Measurements from ENCODE around the gene ALG9.
A peak's percentile ranks its signal among the peaks of the same experiment; 100 is the strongest.

ALG9 gene

GRCh38 chr11:111879637-111879960, 8.2 kb upstream of the ALG9 start:
- no peak for DNase-seq

DNA sequence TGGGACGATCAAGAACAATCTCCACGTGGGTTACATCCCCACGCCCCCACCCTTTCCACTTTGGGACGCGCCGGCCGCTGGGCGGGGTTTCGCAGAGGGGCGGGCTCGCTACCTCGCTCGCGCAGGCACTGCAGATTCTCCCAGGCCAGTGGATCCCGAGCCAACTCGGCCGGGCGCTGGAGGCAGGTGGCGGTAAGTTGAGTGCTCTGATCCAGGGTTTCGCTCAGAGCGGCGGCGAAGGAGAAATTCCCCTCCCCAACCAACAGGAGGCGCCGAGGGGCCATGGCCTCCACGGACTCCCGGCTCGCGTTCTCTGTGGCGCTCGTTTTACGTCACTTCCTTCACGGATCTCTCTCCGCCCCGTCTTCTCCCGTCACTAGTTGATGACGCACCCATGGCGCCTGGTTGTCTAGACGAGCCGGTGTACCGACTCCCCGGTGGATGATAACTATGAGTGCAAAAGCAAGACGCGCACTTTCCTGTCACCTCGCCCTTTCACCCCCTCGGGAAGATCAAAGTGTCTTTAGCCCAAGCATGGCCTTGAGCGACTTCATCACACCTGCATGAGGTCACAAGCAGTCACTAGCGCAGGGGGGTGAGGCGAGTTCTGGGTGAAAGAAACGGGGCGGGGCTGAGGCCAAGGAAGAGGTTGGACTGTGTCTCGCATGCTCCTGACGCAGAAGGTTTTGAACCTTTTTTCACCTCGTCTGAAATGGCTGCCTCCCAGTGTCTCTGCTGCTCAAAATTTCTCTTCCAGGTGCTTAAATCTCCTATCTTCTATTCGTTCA, 7.7 kb upstream of the ALG9 start, which contains the start of the genes CFAP68 and FDXACB1:
TSS of gene CFAP68 (plus strand) at position 693 of the 788 bp plus-strand sequence. CDS start at position 713, 20 bp downstream.
TSS of gene FDXACB1 (minus strand) at position 317 of the 788 bp plus-strand sequence. CDS start at position 284, 33 bp downstream.
- peak; percentile 96 for DNase-seq

GRCh38 chr11:111878385-111878848, 7.0 kb upstream of the ALG9 start:
- DNase-seq: no peak

DNA sequence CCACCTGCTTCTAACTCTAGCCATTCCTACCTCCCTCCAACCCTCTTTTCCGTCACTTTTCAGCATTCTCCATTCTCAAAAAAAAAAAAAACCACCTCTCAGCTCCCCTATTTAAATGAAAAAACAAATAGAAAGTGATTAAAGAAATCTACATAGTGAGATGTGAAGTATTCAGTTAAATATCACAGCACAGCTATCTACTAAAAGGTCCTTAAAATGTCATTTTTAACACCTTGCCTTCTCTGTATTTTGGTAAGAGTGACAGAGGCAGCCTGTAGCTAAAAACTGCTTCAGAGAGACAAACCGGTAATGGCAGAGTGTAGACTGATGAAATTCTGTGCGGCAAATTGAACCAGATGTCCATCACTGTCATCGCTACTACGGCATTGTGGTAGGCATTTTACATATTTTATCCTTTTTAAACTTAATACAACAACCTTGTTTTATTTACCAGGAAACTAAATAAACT, 346 bp upstream of the ALG9 start:
- DNase-seq: no peak

DNA sequence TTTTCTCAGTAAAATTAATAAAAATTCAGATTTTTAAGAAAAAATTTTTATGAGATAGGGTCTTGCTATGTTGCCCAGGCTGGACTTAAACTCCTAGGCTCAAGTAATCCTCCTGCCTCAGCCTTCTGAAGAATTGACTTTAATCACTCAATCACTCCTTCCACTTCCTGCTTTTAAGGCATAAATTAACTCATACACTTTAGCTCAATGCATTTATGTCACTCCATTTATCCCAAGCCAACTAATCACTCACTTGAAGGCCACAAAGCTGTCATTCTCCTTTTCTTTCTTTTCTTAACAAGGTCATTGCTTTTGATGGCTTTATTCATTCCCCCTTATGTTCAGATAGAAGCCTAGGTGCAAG, 877 bp downstream of the ALG9 start:
- no peak for DNase-seq

GRCh38 chr11:111870113-111870512, 1.3 kb downstream of the ALG9 start:
- no peak for DNase-seq

DNA sequence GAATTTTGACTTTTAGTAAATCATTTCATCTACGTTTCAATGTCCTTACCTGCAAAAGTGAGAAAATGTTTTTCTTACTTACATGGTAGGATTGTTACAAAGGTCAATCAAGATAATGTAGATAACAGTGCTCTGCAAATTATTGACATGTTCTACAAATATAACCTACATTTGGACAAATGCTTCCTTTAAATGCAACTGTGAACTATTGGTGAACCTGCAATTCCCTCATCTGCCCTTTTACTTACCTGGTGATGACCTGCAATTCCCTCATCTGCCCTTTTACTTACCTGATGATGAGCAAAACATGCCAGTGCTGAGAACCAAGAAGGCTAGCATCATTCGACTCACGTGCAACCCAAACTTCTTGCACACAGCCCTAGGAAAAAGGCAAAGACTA, 11.1 kb downstream of the ALG9 start:
- no peak for DNase-seq

GRCh38 chr11:111855506-111855905, 15.9 kb downstream of the ALG9 start:
- DNase-seq: no peak

DNA sequence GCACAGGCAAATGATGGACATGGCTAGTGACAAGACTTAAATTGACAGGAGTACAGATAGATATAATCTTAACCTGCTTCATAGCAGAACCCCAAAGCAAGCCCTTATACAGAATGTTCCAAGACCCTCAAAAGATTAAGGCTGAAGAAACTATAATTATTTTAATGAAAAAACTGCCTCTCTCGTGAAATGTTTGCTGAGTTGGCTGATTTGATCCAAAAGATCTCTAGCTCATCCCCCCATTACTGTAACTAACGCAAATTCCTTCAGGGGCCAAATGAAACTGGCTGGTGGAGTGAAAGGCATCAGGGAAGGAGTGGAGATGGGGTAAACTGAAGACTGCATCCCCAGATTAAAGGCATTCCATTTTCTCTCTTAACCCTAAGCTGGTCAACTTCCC, 19.3 kb downstream of the ALG9 start:
- no peak for DNase-seq

DNA sequence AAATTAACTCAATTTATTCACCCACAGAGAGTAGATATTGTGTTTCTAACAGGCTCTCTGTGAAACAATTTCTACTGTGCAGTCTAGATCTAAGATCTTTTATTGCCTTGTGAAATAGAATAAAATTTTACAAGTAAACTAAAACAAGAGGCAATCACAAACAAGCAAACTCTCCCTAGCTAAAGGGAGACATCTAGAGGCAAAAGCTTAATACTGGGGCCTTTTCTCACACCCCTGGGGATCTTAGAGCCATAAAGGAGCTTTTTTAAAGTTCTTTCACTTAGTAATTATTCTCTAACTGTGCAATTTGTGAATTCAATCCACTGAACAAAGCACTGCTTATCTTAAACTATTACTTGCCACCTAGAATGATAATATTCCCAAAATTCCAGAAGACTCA, 19.7 kb downstream of the ALG9 start:
- DNase-seq: no peak

DNA sequence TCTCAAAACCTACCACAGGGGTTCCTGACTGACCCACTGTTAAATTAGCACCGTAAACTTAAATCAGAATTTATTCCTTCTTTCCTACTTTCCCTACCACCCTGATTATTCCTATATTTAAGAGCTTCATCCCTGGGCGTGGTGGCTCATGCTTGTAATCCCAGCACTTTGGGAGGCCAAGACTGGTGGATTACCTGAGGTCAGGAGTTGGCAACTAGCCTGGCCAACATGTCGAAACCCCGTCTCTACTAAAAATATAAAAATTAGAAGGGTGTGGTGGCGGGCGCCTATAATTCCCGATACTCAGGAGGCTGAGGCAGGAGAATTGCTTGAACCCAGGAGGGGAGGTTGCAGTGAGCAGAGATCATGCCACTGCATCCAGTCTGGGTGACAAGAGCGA, 20.3 kb downstream of the ALG9 start:
- DNase-seq: no peak

GRCh38 chr11:111849631-111850030, 21.8 kb downstream of the ALG9 start:
- no peak for DNase-seq

DNA sequence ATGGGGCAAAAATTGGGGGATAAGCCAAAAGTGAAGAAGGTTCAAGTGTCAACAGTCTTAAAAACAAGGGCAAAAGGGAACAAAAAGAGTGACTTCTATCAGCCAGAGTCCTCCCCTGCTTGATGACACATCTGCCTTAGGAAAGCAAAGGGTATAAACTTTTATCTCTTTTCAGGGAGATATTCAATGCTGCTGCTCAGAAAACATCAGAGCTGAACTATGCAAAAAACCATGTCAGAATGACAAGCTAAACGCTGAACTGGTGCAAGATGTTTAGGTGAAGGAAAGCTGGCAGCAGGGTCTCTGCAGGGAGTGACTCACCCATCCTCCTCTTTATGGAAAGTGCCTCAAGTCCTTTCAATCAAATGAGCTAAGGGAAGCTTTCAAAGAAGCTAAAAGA, 24.7 kb downstream of the ALG9 start:
- no peak for DNase-seq

GRCh38 chr11:111846063-111846462, 25.3 kb downstream of the ALG9 start:
- DNase-seq: no peak

DNA sequence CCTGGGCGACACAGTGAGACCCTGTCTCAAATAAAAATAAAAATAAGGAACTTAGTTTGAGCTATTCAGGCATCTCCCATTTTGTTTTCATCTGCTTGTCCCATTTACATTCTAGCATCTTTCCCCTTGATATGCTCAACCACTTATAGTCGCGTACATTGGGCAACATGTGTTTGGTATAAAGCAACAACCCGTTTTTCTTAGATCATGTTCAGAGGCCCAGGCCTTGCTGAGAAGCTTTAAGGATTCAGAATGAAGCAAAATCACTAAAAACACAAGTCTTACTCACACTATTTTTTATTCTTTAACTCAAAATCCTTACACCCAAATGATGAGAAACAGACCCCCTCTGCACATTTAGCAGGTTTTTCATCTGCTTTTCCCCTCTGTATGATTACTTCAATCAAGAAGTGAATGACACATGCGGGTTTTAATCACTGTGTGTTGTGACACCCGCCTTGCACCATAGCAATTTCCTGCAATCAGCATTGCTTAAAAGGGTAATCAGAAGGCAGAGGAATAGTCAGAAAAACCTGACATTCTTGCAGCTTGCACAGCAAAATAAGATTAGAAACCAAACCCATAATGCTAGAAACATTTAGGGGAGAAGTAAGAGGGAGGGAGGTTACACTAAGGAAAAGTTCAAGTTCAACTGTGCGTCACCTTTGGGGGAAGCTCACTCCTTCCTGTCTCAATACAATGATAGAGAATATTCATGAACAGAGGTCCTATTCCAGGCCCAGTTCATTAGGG, 25.9 kb downstream of the ALG9 start:
- DNase-seq: peak; percentile 16

- no peak for DNase-seq
Measured at GRCh38 chr11:111843661-111844060, 27.7 kb downstream of the ALG9 start.

DNA sequence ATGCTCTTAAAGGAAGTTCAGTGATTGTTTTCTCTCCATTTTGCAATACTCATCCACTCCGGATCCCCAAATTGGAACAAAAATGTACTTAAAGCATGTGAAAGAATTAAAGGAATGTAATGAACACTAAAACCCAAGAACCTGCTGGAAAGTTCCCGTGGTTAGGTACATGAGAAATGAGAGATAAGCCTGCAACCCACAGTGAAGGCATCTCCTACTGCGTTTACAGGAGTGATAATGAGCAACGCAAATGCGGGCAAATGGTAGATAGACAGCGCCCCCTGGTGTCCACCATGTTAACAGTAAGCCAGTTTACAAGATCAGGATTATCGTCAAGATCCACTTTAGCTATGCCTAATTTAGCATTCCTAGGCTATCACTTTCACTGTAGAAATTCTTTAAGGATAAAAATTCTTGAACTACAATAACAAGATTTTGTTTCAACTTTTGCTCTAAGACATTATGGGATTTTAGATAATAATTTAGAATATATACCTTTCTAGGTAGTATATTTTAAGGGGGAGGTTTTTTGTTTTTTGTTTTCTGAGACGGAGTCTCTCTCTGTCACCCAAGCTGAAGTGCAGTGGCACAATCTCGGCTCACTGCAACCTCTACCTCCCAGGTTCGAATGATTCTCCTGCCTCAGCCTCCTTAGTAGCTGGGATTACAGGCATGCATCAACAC, 29.9 kb downstream of the ALG9 start:
- peak; percentile 72 for DNase-seq

- no peak for DNase-seq
Measured at GRCh38 chr11:111840143-111840542, 31.2 kb downstream of the ALG9 start.

DNA sequence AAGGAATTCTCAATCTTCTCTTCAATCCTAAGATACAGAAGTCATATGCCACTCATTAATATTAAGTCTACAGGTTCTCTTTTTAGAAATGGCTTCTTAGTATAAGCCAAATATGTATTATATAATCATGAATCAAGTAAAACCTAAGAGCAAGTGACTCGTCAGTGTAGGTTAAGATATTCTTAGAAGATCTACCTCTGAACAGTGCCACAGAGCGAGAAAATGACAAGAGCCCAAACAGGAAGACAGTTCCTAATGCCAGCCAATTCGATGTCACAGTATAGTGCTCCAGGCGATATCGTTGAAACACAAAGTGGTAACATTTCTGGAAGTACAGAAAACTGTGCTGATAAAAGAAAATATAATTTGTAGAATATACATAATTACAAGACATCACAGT, 33.3 kb downstream of the ALG9 start:
- no peak for DNase-seq

GRCh38 chr11:111837366-111837891, 34.0 kb downstream of the ALG9 start:
- no peak for DNase-seq

DNA sequence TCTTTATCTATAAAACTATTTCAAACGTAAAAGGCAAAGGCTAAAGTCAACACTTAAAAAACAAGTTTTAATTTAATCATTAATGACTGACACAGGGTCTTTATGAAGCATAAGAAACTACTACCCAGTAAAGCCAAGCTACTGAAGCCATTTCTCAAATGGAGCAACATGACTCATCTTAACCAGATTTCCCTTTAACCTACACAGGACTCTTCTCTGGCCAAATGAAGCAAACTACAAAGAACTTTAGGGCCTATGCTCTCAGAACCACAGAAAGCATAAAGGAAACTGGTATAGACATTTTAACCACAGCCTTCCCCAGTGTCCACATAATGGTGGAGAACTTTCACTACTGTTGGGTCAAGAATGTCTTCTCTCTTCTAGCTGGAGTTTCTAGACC, 34.7 kb downstream of the ALG9 start:
- DNase-seq: no peak

GRCh38 chr11:111836162-111836561, 35.2 kb downstream of the ALG9 start:
- no peak for DNase-seq

DNA sequence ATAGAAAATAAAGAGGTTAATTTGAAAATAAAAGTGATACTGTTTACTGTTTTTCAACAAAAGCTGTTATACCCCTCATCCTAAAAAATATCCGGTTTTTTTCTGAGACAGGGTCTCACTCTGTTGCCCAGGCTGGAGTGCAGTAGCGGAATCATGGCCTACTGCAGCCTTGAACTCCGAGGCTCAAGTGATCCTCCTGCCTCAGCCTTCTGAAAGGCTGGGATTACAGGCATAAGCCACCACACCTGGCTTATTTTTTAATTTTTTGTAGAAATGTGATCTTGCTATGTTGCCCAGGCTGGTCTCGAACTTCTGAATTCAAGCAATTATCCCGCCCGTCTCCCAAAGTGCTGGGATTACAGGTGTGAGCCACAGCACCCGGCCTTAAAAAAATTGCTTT, 35.7 kb downstream of the ALG9 start:
- DNase-seq: no peak
